Retinal pigment epithelial cell (primary cell): Measurements from ENCODE around the gene ATP2A1.
"Not testable (repeated sequence)": the region's sequence is repeated elsewhere in the genome, so short reads cannot be mapped to it uniquely, and the experiment has no call there.

Source experiments
- DNase-seq: peaks from one replicate; pipeline ENCODE4 v3.0.0-alpha.2; 2010; ENCODE audit warnings: low read depth
- H3K4me3 ChIP-seq: 2 replicates; pipeline ENCODE4 v1.5.1; 2011; ENCODE audit warnings: mild to moderate bottlenecking, low read length, control low read depth, moderate library complexity
- TF ChIP-seq, protein P1 (sequence below): conservative IDR thresholded peaks from 2 replicates; pipeline ENCODE4 v1.5.1; 2011; ENCODE audit warnings: low read depth, low read length, control low read depth, inconsistent platforms

Gene ATP2A1

DNA sequence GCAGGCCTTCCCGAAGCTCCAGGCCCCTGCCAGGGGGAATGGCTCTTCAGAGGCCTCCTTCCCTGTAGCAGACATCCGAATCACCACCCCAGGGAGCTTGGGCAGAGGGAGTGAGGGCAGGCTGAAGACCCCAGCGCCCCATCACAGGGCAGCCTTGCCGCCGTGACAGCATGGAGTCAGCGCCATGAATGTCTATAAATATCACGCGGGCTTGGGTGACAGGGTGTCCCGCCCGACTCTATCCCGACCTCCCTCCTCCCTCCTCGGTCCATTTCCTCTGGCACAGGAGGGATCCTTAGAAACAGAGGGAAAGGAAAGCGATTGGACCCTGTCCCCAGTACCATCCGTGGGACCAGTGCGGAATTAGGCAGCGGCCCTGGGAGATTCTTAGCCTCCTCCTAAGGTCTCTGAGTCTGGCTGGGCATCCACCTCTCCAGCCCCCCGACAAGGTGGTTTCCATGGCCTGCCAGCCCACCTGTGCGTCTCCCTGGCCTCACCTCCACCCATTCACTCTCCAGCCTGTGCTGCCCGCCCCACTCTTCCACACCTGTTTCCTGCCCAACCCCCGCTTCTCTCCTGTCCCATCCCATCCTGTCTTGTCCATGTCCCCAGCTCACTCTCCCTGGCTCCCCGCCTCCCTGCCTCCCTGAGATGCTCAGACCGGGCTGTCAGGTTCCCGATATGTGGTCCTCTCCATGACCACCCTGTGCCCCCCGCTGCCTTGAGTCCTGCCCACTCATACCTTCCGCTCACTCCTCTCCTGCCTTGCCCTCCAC, 5.1 kb downstream of the ATP2A1 start:
- TF ChIP-seq, protein P1, sequence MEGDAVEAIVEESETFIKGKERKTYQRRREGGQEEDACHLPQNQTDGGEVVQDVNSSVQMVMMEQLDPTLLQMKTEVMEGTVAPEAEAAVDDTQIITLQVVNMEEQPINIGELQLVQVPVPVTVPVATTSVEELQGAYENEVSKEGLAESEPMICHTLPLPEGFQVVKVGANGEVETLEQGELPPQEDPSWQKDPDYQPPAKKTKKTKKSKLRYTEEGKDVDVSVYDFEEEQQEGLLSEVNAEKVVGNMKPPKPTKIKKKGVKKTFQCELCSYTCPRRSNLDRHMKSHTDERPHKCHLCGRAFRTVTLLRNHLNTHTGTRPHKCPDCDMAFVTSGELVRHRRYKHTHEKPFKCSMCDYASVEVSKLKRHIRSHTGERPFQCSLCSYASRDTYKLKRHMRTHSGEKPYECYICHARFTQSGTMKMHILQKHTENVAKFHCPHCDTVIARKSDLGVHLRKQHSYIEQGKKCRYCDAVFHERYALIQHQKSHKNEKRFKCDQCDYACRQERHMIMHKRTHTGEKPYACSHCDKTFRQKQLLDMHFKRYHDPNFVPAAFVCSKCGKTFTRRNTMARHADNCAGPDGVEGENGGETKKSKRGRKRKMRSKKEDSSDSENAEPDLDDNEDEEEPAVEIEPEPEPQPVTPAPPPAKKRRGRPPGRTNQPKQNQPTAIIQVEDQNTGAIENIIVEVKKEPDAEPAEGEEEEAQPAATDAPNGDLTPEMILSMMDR = no peak
- DNase-seq = no peak
- H3K4me3 ChIP-seq = no peak overlapping the region

DNA sequence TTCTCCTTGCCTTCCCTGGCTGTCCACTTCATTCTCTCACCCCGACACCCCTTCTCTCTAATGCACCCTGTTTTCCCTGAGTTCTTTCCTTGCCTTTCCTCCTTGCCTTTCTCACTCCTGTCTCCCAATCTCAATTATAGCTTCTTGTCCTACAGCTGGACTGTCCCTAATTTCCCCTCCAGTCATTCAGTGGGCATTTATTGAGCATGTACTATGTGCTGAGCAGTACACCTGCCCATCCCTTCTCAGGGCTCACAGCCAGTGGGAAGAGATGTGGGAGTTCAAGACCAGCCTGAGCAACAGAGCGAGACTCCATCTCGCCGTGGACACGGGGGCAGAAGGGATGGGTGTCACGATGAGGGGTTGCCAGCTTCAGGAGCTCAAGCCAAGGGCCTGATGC, 5.8 kb downstream of the ATP2A1 start:
- DNase-seq = no peak
- no peak overlapping the region for H3K4me3 ChIP-seq
- TF ChIP-seq, protein P1 = no peak

DNA sequence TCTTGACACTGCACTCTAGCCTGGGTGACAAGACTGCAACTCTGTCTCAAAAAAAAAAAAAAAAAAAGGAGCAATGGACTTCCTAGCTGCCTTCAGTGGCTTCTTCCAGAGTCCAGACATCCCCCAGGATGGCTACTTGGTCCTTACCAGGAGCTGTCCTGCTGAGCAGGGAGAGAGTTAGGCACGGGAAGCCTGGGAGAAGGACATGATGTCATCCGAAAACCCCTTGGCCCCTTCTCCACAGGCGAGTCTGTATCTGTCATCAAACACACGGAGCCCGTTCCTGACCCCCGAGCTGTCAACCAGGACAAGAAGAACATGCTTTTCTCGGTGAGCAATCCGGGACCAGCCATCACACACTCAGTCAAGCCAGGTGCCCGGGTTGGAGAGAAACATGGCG, 8.7 kb downstream of the ATP2A1 start:
- TF ChIP-seq, protein P1 = no peak
- no peak overlapping the region for H3K4me3 ChIP-seq
- no peak for DNase-seq

DNA sequence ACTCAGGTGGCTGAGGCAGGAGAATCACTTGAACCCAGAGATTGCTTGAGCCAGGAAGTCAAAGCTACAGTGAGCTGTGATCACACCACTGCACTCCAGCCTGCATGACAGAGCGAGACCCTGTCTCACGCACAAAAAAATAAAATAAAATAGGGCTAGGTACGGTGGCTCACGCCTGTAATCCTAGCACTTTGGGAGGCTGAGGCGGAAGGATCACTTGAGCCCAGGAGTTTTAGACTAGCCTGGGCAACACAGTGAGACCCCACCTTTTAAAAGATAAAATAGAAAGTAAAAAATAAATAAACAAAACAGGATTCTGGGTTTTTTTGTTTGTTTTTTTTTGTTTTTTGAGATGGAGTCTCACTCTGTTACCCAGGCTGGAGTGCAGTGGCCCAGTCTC, 12.1 kb downstream of the ATP2A1 start:
- DNase-seq, H3K4me3 ChIP-seq: not testable (repeated sequence)

DNA sequence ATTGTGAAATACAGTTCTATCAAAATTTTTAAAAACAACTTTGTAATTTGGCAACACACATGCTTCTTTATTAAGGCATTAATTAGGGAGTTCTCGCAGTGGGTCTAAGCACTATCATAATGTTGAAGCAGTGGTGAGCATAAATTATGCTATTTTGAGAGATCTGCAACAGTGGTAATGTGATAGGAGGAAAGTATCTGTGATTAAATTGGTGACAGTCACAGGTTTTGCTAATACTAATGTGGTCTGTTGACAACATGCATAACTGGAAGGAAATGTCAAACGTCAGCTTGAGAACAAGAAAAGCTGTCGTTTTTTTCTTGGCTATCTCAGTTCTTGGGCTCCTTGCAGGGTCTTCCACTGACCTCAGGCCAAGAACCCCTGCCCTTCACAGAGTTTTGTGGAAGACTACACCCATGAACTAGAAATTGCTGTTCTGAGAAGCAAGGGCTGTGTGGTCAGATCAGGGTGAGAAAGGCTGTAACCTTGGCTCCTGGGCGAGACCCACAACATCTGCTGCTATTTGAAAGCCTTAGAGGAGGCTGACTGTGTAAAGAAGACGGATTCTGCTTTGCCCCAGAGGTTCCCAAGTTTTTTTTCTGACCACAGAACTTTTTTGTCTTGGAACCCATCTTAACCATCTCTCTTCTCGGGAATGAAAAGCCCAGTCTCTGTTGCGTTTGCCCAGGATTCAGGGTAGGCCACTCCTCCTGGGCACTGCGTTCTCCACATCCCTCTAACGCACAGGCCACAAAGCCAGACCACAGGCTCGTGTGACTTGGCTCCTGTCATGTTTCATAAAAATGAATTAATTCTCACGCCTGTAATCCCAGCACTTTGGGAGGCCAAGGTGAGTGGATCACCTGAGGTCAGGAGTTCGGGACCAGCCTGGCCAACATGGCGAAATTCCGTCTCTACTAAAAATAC, 13.9 kb downstream of the ATP2A1 start:
- TF ChIP-seq, protein P1 = no peak
- no peak for DNase-seq
- H3K4me3 ChIP-seq = no peak overlapping the region

DNA sequence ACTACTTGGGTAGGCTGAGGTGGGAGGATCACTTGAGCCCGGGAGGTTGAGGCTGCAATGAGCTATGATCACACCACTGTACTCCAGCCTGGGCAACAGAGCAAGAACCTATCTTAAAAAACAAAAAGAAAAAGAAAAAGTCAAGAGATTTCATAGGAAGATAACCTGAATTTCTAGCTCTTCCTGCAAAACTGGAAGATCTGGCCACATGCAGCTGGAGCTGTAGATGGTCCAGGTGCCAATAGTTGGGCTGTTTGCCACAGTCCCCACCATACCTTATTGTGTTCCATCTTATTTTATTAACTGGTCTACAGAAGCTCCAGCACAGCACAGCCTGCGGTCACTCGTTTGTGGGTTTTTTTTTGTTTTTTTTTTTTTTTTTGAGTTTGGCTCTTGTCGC, 15.0 kb downstream of the ATP2A1 start:
- DNase-seq = no peak
- no peak overlapping the region for H3K4me3 ChIP-seq
- TF ChIP-seq, protein P1 = no peak

DNA sequence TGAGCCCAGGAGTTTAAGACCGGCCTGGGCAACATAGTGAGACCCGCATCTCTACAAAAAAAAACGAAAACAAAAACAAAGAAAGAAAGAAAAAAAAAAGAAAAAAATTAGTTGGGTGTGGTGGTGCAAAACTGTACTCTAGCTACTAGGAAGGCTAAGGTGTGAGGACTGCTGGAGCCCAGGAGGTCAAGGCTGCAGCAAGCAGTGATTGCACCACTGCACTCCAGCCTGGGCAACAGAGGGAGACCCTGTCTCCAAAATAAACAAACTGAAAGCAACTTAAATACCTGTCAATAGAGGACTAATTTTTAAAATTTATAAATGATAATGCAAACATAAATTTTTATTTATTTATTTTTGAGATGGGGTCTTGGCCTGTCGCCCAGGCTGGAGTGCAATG, 17.3 kb downstream of the ATP2A1 start:
- no peak for DNase-seq
- H3K4me3 ChIP-seq = no peak overlapping the region
- TF ChIP-seq, protein P1 = no peak
